Stomach (tissue), 4 donors: Measurements from ENCODE around the gene CCBE1.

ENCODE experiments used
- CTCF ChIP-seq, 7 experiments: fragments of 450-650 bp in 4 of 7; fragments of 200-600 bp in 3 of 7; sonication (generic) in 3 of 7; IDR thresholded peaks; one replicate each; pipeline ENCODE4 v1.5.1; 2016 to 2019; ENCODE audit warnings: antibody characterized with exemption in 7 of 7, control low read depth in 2 of 7, mild to moderate bottlenecking in 1 of 7
- EP300 ChIP-seq: sonication (generic); formaldehyde crosslinking; IDR thresholded peaks from one replicate; pipeline ENCODE4 v1.6.1; 2017; ENCODE audit warnings: antibody characterized with exemption

DNA sequence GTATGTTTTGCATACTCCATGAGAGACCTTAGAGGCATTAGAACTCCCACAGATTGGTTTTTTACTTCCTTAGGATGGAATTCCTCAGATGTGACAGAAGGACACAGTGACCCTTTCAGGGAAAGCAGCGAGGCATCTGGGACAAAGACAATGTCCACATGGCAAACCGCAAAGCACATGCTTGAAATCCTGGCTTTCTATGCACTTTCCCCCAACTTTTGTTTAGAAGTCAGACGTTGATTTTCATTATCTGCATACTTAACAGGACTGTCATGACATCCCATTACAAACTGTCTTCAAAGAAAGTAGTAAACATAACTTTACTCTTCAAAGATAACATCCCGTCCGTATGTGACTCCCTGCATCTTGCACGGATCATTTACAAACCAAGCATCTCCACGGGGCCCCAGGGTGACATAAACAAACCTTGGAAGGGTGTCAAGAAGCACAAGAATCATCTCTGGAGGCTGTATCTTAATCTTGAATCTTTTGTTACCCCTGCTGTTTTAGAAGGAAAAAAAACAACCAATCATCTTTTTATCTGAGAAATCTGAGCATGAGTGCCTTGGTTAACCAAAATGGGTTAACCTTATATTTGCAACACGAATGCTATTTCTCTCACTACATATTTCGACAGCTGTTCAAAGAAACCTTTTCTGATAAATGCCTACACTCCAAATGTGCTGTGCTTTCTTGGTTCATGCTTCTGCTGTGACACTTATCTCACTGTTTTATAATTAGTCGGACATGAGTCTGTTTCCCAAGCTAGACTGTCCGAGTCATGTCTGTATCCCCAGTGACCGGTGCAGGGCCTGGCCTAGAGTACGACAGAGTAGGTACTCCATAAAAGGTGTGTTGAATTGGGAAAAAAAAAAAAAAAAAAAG is 90.8 kb downstream of the CCBE1 start:
- TF ChIP-seq CTCF (IDR thresholded peaks at IDR 0.05) (no peak), EP300 (no peak)
